HG02884 (cell line): ENCODE measurements around the gene TCHP.
"Not testable (repeated sequence)": the region's sequence is repeated elsewhere in the genome, so short reads cannot be mapped to it uniquely, and the experiment has no call there.

Experiments
- ATAC-seq: cut with Tn5 transposase; IDR thresholded peaks from one replicate; pipeline ENCODE4 v1.9.1; 2021; ENCODE audit warnings: mild to moderate bottlenecking, moderate library complexity; ENCODE audit not compliant: unreplicated experiment

The TCHP gene

DNA sequence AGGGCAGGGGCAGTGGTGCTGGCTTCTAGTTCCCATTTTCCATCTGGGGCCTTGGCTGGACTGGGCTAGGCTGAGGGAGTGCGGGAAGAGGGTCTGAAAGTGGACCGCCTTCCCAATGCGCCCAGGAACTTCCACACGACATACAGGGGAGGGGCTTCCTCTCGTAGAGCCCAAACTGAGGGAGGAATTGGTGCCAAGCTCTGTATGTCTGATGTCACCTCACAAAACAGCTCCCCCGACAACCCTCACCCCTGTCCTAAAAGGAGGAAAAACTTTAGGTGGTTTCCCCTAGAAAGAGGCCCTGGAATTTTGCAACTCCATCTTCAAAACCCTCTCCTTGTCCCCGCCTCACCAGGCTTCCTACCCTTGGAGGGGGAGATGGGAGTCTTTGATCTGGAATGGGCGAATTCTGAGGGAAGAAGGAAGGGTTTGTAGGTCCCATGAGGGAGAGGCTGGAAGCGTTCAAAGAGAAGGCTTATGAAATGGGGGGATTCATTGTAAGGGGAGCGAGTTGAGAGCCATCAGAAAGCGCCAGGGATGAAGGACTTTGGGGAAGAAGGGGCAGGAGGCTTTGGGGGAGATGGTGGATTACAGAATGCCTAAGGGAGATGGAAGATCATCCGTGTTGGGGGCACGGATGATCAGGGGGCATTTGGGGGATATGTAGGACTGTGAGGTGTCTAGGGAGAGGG, 20.6 kb upstream of the TCHP start:
- ATAC-seq: no peak

DNA sequence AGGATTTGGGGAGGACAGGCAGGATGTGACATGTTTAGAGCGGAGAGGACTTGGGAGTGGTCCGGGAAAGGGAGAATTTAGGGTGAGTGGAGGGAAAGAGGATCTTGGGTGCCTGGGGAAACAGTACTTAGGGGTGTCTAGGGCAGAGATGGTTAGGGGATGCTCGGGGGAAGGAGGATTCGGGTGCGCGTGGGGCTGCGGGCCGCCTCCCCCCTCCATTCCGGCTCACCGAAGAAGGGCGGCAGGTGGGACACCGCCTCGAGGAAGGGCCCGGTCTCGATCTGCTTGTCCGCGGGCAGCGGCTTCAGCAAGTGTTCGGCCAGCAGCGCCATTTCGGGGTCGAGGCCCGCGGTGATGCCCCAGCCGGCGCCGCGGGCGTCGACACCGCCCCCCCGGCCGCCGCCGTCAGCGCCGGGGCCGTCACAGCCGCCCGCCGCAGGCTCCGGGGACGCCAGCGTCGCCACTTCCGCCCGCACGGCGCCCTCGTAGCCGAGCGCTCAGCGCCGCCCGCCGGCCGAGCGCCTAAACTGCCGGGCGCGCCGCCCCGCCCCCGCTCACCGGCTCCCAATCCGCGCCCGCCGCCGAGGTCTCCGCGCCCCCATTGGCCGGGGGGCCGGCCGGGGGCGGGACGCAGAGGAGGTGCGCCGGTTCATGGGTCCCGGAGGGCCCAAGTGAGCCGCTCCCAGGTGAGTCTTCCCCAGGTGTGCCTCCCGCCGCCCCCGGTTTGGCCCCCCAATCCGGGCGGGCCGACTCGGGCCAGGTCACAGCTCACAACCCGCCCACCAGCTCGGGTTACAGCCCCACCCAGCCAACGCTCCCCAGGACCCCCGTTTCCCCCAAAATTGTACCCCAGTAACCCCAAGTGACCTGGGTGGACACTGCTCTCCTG, 19.8 kb upstream of the TCHP start, which contains the start of gene GLTP:
Gene GLTP (minus strand): TSS at position 499 of the 889 bp plus-strand sequence. CDS start 167 bp downstream, at position 332.
- peak; percentile 90 for ATAC-seq

DNA sequence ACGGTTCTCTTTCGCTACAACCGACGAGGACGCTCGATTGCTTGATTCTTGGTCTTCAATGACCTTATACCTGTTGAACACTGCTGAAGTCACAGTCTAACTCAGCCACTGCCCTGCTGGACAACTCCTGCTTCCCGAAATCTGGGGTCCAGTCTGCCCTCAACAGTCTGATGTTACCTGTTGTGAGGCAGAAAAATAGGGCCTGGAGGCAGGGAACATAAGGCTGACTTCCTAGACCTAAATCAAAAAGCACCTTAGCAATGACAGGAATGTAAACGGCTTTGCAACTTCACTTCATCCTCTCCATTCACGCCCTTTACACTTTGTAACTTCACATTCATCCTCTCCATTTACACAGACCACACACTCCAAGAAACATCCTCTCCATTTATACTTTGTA, 19.1 kb upstream of the TCHP start:
- ATAC-seq: no peak

DNA sequence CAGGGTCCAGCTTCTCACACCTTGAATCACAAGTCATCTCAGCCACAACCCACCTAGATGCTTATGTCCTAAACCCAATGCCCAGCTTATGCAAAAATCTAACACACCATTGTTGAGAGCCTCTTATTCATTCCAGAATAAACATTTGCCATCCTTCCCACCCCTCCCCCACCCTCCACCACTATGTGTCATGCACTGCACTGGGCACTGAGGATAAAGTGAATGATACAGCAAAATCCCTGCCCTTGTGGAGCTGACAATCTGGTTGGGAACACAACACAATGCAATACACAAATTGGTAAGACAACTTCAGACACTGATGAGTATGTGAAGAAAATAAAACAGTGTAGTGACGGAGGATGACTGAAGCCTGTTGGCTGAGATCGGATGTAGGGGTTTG, 18.3 kb upstream of the TCHP start:
- ATAC-seq: no peak

DNA sequence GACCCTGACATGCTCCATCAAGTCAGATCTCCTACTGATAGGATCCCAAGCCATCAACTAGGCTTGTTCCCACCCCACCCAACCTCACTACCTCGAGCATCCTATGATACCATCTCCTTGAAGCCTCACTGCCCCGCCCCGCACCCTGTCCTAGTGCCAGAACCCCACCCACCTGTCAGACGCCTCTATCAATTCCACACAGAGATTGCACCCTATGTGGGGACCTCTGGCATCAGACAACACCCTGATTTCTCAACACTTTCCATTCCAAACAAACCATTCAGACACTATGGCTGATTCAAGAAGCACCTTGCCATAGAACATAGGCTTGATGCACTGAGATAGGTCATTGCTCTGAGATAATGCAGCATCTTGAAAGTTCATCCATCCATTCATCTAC, 16.6 kb upstream of the TCHP start:
- no peak for ATAC-seq

DNA sequence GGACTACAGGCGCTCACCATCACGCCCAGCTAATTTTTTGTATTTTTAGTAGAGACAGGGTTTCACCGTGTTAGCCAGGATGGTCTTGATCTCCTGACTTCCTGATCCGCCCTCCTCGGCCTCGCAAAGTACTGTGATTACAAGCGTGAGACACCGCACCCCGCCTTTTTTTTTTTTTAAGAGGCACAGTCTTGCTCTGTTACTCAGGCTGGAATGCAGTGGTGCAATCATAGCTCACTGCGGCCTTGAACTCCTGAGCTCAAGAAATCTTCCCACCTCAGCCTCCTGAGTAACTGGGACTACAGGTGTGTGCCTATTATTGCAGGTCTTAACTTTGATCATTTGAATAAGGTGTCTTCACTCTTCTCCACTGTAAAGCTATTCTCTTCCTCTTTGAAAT, 14.5 kb upstream of the TCHP start:
- no peak for ATAC-seq

DNA sequence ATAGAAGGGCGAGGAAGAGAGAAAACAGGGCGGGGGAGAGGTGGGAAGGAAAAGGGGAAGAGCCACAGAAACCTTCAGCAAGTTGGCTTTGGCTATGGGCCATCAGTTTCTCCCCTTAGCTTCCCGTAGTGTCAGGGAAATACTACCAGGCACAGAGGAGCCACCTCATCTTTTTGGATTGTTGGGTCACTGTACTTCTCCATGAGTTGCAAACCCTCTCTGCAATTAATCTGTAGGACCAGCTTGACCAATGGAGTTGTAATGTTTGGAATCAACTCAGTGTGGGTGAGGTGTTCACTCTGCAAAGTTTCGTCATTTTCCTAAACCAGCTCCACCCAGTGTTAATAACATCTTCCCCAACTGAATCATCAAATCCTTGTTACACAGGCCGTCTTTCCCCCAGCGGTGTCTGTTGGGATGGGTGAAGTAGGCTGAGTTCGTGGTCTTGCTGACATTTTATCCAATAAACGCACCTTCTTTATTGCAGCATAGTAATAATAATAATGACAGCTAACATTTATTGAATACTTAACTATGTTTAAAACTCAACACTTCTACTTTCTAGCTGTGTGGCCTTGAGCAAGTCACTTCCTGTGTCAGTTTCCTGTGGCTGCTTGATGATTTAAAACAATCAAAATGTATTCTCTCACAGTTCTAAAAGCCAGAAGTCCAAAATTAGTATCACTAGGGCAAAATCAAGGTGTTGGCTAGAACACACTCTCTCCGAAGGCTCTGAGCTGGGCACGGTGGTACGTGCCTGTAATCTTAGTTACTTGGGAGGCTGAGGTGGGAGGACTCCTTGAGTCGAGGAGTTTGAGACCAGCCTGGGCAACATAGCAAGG, 11.7 kb upstream of the TCHP start:
- no peak for ATAC-seq

DNA sequence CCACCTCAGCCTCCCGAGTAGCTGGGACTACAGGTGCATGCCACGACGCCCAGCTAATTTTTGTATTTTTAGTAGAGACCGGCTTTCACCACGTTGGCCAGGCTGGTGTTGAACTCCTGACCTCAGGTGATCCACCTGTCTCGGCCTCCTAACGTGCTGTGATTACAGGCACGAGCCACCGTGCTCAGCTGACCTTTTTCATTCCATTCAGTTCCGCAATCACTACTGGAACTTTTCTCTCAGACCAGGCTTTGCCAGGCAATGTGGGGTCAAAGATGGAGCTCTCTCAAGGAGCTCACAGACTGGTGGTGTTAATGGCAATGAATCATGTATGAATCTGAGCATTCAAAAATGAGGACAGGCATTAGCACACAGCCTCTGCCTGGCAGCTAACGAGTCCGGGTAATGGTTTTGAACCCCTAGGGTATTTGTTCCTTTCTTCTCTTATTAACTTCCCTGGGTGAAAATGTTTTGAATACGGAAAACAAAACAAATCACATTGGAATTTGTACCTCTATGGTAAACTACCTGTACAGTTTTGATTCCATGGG, 9.4 kb upstream of the TCHP start:
- ATAC-seq: no peak

DNA sequence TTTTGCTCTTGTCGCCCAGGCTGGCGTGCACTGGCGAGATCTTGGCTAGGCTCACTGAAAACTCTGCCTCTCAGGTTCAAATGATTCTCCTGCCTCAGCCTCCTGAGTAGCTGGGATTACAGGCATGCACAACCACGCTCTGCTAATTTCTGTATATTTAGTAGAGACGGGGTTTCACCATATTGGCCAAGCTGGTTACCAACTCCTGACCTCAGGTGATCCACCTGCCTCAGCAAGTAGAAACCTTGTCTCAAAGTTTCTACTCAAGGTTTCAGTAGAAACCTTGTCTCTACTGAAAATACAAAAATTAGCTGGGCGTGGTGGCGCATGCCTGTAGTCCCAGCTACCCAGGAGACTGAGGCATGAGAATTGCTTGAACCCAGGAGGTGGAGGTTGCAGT, 8.3 kb upstream of the TCHP start:
- ATAC-seq: not testable (repeated sequence)

DNA sequence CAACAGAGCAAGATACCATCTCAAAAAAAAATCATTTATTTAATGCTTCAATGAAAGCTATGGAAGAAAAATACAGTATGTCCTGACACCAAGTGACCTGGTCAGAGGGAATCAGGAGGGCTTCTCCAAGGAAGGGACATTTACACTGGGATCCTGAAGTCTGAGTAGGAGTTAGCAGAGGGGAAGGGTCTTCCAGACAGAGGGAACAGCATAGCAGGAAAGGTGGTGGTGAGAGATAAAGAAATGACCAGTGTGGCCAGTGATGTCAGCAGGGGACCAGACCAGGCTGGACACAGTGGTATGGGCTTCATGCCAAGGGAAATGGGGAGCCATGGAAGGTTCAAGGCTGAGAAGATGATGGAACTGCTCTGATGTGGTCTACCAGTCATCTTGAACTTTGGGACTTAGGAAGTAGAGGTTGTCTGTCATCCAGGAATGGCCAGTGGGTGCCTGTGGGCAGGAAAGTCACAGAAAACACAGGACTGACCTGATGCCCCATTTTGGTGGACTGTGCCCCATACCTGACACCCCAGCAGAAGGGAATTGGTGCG, 7.8 kb upstream of the TCHP start:
- no peak for ATAC-seq

DNA sequence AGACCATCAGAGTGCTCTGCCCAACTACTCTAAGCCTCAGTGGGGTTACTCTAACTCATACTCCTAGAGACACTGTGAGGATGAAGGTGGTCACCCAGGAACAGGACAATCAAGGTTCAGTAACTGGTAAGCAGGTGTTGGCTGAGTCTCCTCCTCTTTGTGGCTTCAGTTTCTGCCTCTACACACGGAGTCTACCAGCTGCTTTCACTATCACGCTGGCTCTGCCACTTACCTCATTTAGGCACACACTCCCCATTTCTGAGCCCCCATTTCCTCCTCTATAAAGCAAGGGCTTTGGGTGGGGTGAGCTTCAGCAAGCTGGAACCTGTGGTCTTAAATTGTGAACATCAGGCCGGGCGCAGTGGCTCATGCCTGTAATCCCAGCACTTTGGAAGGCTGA, 7.3 kb upstream of the TCHP start:
- no peak for ATAC-seq

DNA sequence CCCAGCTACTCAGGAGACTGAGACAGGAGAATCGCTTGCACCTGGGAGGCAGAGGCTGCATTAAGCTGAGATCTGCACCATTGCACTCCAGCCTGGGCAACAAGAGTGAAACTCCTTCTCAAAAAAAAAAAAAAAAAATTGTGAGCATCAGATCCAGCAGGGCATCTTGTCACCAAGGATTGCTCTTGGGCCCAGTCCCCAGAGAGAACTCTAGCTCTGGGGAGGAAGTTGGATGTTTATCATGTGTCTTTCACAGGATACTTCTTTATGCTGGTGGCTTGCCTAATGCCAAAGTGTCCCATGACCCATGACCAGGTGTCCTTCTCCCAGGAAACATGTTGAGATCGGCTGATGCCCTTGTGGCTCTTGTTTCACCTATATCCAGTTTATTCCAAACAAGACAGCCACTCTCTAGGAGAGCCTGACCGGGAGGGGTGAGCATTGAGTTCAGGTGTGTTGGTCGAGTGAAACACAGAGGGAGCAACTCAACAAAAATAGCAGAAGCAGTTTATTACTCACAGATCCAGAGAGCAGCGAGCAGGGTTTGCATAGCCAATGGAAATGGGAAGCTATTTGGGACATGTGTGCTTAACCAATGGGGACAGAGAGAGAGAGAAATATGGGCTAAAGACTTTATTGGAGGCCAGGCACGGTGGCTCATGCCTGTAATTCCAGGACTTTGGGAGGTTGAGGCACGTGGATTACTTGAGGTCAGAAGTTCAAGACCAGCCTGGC, 6.6 kb upstream of the TCHP start:
- no peak for ATAC-seq

DNA sequence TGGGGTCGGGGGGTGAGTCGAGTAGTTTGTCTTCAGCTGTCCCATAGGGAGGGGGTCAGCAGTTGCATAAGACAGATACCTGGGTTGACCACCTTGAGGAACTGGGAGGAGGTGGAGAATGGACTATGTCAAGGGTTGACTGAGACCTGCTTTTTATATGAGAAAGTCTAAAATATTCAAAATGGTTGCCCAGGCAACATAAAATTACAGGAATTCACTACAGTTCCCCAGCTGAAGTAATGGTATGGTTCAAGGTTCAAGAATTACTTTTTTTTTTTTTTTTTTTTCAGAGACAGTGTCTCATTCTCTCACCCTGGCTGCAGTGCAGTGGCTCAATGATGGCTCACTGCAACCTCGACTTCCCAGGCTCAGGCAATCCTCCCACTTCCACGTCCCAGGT, 5.1 kb upstream of the TCHP start:
- no peak for ATAC-seq

DNA sequence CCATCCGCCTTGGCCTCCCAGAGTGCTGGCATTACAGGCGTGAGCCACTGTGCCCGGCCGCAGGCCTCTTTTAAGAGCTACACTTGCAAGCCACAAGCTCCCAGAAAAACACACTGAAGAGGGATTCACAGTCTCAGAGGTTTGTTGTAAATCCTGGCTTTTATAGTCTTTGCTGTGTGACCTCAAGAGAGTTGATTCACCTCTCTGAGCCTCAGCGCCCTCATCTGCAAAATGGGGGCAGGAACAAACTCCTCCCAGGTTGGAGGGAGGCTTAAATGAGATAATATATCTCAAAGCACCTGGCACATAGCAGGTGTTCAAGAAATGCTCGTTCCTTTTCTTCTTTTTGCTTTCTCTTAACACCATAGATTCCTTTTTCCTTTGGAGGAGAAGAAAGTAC, 3.9 kb upstream of the TCHP start:
- ATAC-seq: no peak

DNA sequence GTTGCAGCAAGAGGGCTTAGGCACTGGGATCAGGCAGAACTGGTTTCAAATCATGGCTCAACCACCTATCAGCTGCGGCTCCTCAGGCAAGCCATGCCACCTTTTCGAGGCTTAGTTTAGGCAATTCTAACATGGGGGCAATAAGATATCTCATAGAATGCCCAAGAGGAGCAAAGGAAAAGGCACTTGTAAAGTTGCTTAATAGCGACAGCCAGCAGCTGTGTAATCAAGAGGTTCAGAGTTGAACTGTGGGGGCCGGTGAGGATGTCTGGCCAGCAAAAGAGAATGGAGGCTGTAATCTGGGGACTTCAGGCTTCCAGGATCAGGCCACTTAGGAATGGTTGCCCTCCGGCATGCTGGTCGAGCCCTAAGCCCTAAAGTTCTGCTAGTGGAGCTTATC, 3.0 kb upstream of the TCHP start:
- no peak for ATAC-seq

DNA sequence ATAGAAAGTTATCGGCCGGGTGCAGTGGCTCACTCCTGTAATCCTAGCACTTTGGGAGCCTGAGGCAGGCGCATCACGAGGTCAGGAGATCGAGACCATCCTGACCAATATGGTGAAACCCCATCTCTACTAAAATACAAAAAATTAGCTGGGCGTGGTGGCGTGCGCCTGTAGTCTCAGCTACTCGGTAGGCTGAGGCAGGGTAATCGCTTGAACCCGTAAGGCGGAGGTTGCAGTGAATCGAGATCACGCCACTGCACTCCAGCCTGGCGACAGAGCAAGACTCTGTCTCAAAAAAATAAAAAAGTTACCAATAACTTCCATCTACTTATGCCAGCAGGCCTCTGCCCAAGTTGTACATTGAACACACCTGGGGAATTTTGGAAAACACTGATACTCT, 729 bp upstream of the TCHP start:
- ATAC-seq: not testable (repeated sequence)

DNA sequence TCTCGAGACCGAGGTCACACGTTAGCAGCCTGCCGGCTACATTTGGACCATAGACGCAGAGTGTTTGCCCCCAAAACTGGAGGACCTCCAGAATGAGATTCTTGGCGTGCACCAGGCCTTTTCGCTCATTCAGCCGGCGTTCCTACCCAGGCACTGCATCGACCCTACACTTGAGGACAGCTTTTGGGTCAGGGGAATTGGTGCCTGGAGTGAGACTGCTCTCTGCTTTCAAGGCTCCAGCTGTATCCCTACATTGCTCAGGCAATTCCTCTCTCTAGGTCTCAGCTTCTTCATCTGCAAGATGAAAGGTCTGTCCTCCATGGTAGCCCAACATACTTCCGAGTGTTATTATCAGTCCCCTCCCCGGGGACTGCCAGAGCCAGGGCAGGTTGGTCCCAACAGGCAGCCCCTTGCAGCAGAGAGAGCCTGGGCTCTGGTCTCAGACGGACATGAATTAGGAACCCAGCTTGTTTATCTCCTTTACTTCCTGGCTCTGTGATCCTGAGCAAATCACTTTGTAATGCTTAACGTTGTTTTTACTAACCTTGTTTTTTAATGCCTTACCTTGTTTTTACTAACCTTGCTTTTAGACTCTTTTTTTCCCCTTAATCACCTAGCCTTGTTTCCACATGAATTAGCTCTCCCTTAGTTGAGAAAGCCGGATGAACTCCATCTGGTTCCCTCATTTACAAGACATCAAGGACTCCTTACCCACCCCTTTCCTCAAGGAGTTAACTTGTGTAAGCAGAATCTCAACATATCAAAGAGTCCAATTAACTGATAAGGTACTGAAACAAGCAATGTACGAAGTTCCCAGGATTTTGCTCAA, 892 bp downstream of the TCHP start:
- no peak for ATAC-seq

DNA sequence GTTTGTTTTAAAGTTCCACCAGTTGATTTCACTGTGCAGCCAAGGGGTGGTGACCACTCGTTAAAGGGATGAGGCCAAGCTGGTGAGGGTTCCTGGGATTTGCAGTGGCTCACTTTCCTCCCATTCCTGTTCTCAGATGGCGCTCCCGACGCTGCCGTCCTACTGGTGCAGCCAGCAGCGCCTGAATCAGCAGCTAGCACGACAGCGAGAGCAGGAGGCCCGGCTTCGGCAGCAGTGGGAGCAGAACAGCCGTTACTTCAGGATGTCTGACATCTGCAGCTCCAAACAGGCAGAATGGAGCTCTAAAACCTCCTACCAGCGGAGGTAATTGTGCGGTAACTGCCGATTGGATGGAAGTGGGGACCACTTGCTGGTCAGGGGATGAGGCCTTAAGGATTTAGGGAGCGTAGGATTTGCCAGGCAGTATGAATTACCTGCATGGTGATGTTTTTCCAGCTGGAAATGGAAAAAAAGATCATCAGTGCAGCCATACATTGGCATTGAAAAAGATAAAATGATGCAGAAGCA, 2.9 kb downstream of the TCHP start:
- no peak for ATAC-seq

DNA sequence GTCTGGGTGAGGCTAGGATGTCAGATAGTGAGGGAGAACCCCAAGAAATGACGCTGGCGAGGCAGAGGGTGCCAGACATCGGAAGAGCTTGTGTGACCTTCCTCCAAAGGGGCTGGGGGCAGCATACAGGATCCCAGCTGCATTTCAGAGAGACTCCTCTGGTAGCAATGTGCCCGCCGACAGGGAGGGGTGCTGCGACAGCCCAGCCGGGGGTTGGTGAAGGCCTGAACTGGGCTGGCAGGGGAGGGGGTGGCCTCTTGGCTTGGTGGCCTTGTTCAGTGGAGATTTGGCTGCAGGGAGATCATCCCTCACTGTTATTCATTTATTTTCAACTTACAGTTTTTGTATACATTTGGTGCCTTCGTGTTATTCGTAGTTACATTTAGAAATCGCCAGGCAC, 5.2 kb downstream of the TCHP start:
- ATAC-seq: no peak
